Spleen (tissue), 11 donors: ENCODE data around the gene EXOSC7. TPM values are rescaled to one million over a fixed set of nuclear protein-coding genes. Genes with fewer than 3 reads are reported as not detected.

ENCODE experiments used
- DNase-seq: peaks from one replicate; pipeline ENCODE4 v3.0.0-alpha.2; 2020
- H3K27ac ChIP-seq, 8 donors: fragments of 200-600 bp; sonication (generic) in 7 of 8; 1 replicate in 4 of 8; 2 replicates in 4 of 8; pipeline versions ENCODE4 v1.5.0 to v1.8.0; 2016 to 2021; ENCODE audit warnings: inconsistent platforms in 4 of 8, mild to moderate bottlenecking in 4 of 8, moderate library complexity in 1 of 8
- H3K27me3 ChIP-seq, 7 donors: fragments of 200-600 bp; sonication (generic) in 6 of 7; replicated peaks in 1 of 7; 1 replicate in 4 of 7; 2 replicates in 3 of 7; pipeline versions ENCODE4 v1.5.0 to v1.8.0; 2016 to 2021; ENCODE audit warnings: inconsistent platforms in 3 of 7, mild to moderate bottlenecking in 1 of 7
- H3K36me3 ChIP-seq, 6 donors: fragments of 200-600 bp; sonication (generic) in 5 of 6; 1 replicate in 4 of 6; 2 replicates in 2 of 6; pipeline versions ENCODE4 v1.5.0 to v1.8.0; 2016 to 2021; ENCODE audit warnings: inconsistent platforms in 2 of 6
- H3K4me1 ChIP-seq, 6 donors: fragments of 200-600 bp; sonication (generic) in 5 of 6; 1 replicate in 3 of 6; 2 replicates in 3 of 6; pipeline versions ENCODE4 v1.5.0 to v1.8.0; 2016 to 2021; ENCODE audit warnings: inconsistent platforms in 3 of 6
- H3K4me3 ChIP-seq, 8 donors: fragments of 200-600 bp; sonication (generic) in 7 of 8; 1 replicate in 4 of 8; 2 replicates in 4 of 8; pipeline versions ENCODE4 v1.5.0 to v1.8.0; 2016 to 2021; ENCODE audit warnings: inconsistent platforms in 4 of 8, mild to moderate bottlenecking in 4 of 8, moderate library complexity in 2 of 8
- H3K9me3 ChIP-seq, 8 donors: fragments of 200-600 bp; sonication (generic) in 7 of 8; 1 replicate in 4 of 8; 2 replicates in 4 of 8; pipeline versions ENCODE4 v1.5.0 to v1.8.0; 2016 to 2021; ENCODE audit warnings: inconsistent platforms in 4 of 8
- POLR2A ChIP-seq, 3 donors: fragments of 450-650 bp; IDR thresholded peaks; one replicate each; pipeline ENCODE4 v1.5.1; 2017; ENCODE audit warnings: antibody characterized with exemption in 3 of 3, mild to moderate bottlenecking in 1 of 3
- POLR2AphosphoS5 ChIP-seq, 3 donors: sonication (generic); formaldehyde crosslinking; IDR thresholded peaks; one replicate each; pipeline ENCODE4 v1.5.1; 2017; ENCODE audit warnings: antibody characterized with exemption in 3 of 3
- WGBS, 5 donors: extraction: QIAGEN DNeasy Blood & Tissue Kit in 3 of 5; methylation state at CpG; one replicate each; pipeline versions ENCODE4 v1.1.5 to v1.1.7; 2013 to 2018; 5-methylcytosine and 5-hydroxymethylcytosine counted together
- intact Hi-C: fragments of 100-400 bp; cut with DNase I; formaldehyde crosslinking; loops from one replicate; pipeline ENCODE4 v1.15.0; 2023; ENCODE audit warnings: low total_unique reads
- polyA plus RNA-seq, 3 donors: library from polyadenylated mRNA; stranded (reverse); fragments of 200-250 nt; gene quantifications; one replicate each; pipeline ENCODE4 v1.2.1, GENCODE V29; 2013
- total RNA-seq, 7 donors: library from RNA; depleted of rRNA in 3 of 7; stranded (reverse); fragments of >200 nt in 3 of 7; fragmentation: NEBNext Ultra II Directional in 4 of 7; extraction: Animal tissue kit (Norgen Biotek cat#: 25700) in 4 of 7; gene quantifications; one replicate each; pipeline versions ENCODE4 v1.1.0 to v1.2.1, GENCODE V29; 2016 to 2021
- TF ChIP-seq, protein P1 (sequence below), 11 experiments: fragments of 200-600 bp in 7 of 11; fragments of 450-650 bp in 4 of 11; sonication (generic) in 4 of 11; IDR thresholded peaks in 8 of 11; conservative IDR thresholded peaks in 3 of 11; 1 replicate in 7 of 11; 2 replicates in 4 of 11; pipeline versions ENCODE4 v1.4.0 to v1.8.0; 2016 to 2021; ENCODE audit warnings: antibody characterized with exemption in 11 of 11, inconsistent platforms in 4 of 11, mild to moderate bottlenecking in 1 of 11
- donor health status: healthy with polysubstance abuse.
- donor health status: DM: no; HTN: no; CAD: no; lungs with moderate emphysema.
- donor health status: DM: no; HTN: no; CAD: no.
- donor health status: Bipolar disorder and iron deficiency.
- donor health status: healthy.
- donor health status: DM: no; HTN: no; CAD: no.
- donor health status: DM: yes; HTN: yes; CAD: no.

The EXOSC7 gene
- total and polyA plus RNA-seq, 10 donors: 28.4 to 43.7 (median 36.8) TPM

DNA sequence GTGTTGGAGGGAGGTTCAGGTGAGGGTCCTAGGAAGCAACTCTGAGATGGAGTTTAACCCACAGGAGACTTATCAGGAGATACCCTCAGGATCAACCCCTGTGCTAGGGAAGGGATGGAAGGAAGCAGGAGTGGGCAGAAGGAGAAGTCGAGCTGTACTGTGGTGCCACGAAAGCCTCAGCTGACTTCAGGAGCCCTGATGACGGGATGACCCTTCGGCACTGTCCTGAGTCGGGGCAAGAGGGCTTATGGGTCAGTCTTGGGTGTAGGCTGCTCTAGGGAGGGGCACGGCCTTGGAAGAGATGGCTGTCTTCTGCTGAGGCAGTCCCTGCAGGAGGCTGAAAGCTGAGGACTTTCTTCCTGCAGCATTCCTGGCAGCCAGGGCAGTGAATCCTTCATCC is 57.7 kb downstream of the EXOSC7 start:
- intact Hi-C loops: loop anchor here (10.0 kb wide), 1 partner anchor 461 kb away; no protein-coding TSS in a partner anchor

DNA sequence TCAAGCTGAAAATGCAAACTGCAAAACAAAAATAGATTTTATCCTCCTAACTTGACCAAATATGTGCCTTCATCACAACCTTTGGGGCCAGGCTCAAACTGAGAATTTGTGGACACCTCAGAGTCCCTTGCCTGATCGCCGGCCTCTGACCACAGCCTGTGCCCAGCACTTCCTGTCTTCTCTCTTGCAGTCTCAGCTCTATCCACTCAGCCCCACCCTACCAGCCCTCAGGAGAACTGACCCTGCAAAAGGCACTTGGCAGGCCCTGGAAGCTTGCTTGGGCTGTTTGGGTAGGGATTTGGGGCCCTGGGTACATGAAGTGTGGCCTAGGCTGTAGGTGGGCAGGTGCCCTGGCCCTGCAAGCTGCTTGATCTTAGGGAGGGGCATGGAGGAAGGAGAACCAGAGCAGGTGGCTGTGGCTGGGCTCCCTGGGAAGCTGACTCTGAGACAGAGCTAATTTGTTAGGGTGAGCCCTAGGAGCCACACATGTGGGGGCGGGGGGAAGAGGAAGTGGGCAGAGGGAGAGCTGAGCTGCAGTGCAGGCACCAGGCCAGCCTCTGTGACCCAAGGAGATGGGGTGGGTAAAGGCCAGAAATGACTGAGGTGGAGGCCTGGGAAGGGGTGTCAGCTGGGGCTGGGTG is 58.7 kb downstream of the EXOSC7 start:
- Histone ChIP-seq H3K36me3 (peaks cover 0 to 30% (median 0%) of the 10 kb centered on the region in 6 donors), H3K4me3 (peak overlapping the region in 2 of 8 donors; percentile 6 to 56), H3K9me3 (no peaks in the 10 kb centered on the region), H3K27me3 (peaks cover 0 to 23% (median 0%) of the 10 kb centered on the region in 7 donors), H3K27ac (peak overlapping the region; percentile 48 to 82 (median 74)), H3K4me1 (peaks cover 17 to 65% (median 46%) of the 10 kb centered on the region in 6 donors)
- 7 to 27% (median 21%) methylated on average over 3 of the region's 3 CpGs for WGBS, 5 donors
- intact Hi-C loops: loop anchor here (5.0 to 10.0 kb wide), 2 partner anchors 178 to 460 kb away; no protein-coding TSS in a partner anchor
- peak; percentile 88 for DNase-seq
- TF ChIP-seq, protein P1, sequence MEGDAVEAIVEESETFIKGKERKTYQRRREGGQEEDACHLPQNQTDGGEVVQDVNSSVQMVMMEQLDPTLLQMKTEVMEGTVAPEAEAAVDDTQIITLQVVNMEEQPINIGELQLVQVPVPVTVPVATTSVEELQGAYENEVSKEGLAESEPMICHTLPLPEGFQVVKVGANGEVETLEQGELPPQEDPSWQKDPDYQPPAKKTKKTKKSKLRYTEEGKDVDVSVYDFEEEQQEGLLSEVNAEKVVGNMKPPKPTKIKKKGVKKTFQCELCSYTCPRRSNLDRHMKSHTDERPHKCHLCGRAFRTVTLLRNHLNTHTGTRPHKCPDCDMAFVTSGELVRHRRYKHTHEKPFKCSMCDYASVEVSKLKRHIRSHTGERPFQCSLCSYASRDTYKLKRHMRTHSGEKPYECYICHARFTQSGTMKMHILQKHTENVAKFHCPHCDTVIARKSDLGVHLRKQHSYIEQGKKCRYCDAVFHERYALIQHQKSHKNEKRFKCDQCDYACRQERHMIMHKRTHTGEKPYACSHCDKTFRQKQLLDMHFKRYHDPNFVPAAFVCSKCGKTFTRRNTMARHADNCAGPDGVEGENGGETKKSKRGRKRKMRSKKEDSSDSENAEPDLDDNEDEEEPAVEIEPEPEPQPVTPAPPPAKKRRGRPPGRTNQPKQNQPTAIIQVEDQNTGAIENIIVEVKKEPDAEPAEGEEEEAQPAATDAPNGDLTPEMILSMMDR (IDR thresholded peaks at IDR 0.05 in 8 of 11, conservative IDR thresholded peaks at IDR 0.05 in 3 of 11): peak in 1 of 11 experiments; percentile 16
- TF ChIP-seq POLR2A (IDR thresholded peaks at IDR 0.05) (no peak), POLR2AphosphoS5 (IDR thresholded peaks at IDR 0.05) (peak in 2 of 3 donors; percentile 42 to 48)

More for the DNA sequence above, 57.7 kb downstream of the EXOSC7 start:
- TF ChIP-seq POLR2A (IDR thresholded peaks at IDR 0.05) (no peak), POLR2AphosphoS5 (IDR thresholded peaks at IDR 0.05) (peak in 1 of 3 donors; percentile 67)
- TF ChIP-seq, protein P1 (IDR thresholded peaks at IDR 0.05 in 8 of 11, conservative IDR thresholded peaks at IDR 0.05 in 3 of 11): no peak
- H3K4me3 ChIP-seq: no peak overlapping the region
- H3K36me3 ChIP-seq: peaks cover 0 to 25% (median 0%) of the 10 kb centered on the region in 6 donors
- H3K4me1 ChIP-seq: peaks cover 17 to 72% (median 49%) of the 10 kb centered on the region in 6 donors
- no peak for DNase-seq
- H3K27ac ChIP-seq: peak overlapping the region in 6 of 8 donors; percentile 68 to 82 (median 77)
- H3K9me3 ChIP-seq: no peaks in the 10 kb centered on the region
- 47 to 84% (median 66%) methylated on average over 6 of the region's 6 CpGs for WGBS, 5 donors
- H3K27me3 ChIP-seq: peaks cover 0 to 23% (median 0%) of the 10 kb centered on the region in 7 donors

DNA sequence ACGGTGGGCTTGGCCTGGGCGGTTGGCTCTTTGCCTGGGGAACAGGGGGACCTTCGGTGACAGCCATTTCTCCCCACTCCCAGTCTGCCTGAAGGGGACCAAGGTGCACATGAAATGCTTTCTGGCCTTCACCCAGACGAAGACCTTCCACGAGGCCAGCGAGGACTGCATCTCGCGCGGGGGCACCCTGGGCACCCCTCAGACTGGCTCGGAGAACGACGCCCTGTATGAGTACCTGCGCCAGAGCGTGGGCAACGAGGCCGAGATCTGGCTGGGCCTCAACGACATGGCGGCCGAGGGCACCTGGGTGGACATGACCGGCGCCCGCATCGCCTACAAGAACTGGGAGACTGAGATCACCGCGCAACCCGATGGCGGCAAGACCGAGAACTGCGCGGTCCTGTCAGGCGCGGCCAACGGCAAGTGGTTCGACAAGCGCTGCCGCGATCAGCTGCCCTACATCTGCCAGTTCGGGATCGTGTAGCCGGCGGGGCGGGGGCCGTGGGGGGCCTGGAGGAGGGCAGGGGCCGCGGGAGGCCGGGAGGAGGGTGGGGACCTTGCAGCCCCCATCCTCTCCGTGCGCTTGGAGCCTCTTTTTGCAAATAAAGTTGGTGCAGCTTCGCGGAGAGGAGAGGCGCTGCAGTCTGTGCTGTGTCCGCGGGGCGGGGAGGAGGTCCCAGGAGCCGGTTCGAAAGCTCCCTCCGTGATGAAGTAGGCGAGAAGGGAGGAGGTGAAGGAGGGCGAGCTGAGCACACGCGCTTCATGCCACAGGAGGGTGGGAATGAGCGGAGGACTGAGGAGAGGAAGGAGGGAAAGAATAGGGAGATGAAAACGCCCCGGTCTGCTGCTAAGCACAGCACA is 59.6 kb downstream of the EXOSC7 start:
- intact Hi-C loops: loop anchor here (5.0 to 10.0 kb wide), 2 partner anchors 177 to 459 kb away; no protein-coding TSS in a partner anchor
- Histone ChIP-seq H3K4me1 (peaks cover 17 to 61% (median 47%) of the 10 kb centered on the region in 6 donors), H3K4me3 (peak overlapping the region in 6 of 8 donors; percentile 1 to 56 (median 12)), H3K36me3 (peaks cover 0 to 31% (median 0%) of the 10 kb centered on the region in 6 donors), H3K27me3 (peaks cover 0 to 19% (median 0%) of the 10 kb centered on the region in 7 donors), H3K9me3 (no peaks in the 10 kb centered on the region), H3K27ac (peak overlapping the region in 7 of 8 donors; percentile 38 to 82 (median 77))
- WGBS, 5 donors: 35 to 51% (median 36%) methylated on average over 28 to 64 of the region's 64 CpGs
- DNase-seq: peak; percentile 81
- TF ChIP-seq POLR2A (IDR thresholded peaks at IDR 0.05) (no peak), POLR2AphosphoS5 (IDR thresholded peaks at IDR 0.05) (peak in 1 of 3 donors; percentile 38)
- TF ChIP-seq, protein P1 (IDR thresholded peaks at IDR 0.05 in 8 of 11, conservative IDR thresholded peaks at IDR 0.05 in 3 of 11): no peak
